Bone marrow (tissue), 2 donors: ENCODE measurements around the gene SFTPA1.
"Not testable (repeated sequence)": the region's sequence is repeated elsewhere in the genome, so short reads cannot be mapped to it uniquely, and the experiment has no call there.

Experiments used
- DNase-seq, 2 donors: peaks; one replicate each; lab custom pipeline; 2025; lab: John Stamatoyannopoulos, UW

Gene SFTPA1

GRCh38 chr10:79610601-79611191 lies at the start of gene SFTPA1:
Gene SFTPA1, plus strand, starts transcription at chr10:79610939. Its CDS starts 887 bp downstream, at chr10:79611826.
- DNase-seq, result no peak

GRCh38 chr10:79561257-79561656 lies 49.5 kb upstream of the SFTPA1 start:
- no peak for DNase-seq

DNA sequence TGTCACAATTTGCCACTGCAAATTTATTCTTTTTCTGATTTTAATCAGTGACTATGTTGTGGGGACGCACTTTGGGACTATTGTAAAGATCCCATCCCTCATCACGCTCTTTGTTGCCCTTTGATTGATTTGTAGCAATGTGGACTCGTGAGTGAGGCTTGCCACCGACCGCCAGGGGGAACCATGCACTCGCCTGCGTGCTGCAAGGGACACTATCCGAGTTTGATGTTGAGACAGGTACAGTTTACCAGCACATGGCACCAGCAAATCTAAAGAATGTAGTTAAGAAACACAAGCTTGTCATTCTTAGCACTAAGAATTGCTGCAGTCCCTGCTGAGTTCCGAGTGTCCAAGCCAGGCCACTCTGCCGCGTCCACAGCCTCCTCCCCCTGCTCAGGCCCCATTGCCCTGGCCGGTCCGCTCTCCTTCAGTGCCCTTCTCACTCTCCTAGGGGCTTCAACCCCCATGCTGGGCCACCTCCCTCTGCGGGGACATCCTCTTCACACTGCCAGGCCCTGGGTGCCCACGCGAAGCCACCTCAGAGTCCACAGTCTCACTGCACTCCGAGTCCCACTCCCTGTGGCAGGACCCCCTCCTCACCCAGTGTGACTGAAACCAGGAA lies 48.5 kb upstream of the SFTPA1 start:
- DNase-seq, result no peak

DNA sequence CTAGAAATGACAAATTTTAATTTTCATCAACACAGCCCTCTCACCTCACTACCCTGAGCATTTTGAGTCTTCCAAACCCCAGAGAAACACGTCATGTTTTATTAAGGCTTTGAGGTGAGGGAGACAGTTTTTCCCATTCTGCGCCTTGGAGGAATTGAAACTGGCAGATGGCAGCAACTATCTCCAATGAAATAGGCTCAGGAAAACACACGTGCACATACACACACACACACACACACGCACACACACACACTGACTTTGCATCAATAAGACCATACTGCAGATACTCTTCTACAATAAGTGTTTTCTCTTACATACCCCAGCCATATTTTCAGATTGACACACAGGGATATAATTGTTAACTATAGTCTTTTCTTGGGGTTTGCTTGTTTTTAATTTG lies 47.3 kb upstream of the SFTPA1 start:
- DNase-seq, result no peak

DNA sequence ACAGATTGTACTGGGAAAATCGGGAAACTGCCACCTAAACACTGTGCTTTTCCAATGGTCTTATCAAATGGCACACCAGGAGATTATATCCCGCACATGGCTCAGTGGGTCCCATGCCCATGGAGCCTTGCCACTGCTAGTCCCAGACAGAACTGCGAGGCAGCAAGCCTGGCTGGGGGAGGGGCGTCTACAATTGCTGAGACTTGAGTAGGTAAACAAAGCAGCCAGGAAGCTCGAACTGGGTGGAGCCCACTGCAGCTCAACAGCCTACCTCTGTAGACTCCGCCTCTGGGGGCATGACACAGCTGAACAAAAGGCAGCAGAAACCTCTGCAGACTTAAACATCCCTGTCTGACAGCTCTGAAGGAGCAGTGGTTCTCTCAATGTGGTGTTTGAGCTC lies 40.1 kb upstream of the SFTPA1 start:
- DNase-seq, result not testable (repeated sequence)

GRCh38 chr10:79579361-79579760 lies 31.4 kb upstream of the SFTPA1 start:
- no peak for DNase-seq

- no peak for DNase-seq
Measured at GRCh38 chr10:79581044-79581443, 29.7 kb upstream of the SFTPA1 start.

DNA sequence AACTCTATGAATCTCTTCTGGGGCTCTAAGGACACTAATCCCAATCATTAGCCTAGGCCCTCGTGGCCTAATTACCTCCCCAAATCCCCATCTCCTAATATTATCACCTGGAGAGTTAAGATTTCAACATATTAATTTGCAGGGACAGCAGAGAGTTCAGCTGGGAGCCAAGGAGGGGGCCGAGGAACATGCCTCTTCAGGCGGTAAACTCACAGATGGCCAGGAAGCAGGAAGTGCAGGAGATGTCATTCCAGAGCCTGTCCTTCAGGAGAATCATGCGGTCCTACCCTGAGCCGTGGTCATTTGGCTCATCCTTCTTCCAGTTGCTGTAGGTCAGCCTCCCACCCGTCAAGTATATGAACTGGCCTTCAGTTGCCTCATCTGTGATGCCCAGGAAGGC lies 28.6 kb upstream of the SFTPA1 start:
- no peak for DNase-seq

DNA sequence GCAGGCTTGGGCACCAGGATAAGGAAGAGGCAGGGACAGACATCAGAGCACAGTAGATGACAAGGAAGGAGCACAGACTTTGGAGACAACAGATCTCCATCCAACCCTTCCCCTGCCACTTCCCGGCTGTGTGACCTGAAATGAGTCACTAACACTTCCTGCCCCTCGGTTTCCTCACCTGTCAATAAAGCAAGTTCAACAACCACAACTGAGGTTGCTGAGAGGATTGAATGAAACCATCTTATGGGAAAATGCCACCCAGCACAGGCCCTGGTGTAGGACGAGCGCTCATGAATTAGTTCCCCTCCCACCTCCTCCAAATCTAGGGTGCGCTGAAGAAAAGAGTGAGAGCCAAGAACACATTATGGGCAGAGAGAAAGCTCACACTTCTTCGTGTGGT lies 27.8 kb upstream of the SFTPA1 start:
- DNase-seq, result not testable (repeated sequence)

GRCh38 chr10:79583488-79584024 lies 27.2 kb upstream of the SFTPA1 start:
- DNase-seq, result no peak

- DNase-seq, result no peak
Measured at GRCh38 chr10:79585870-79586527, 24.7 kb upstream of the SFTPA1 start.

GRCh38 chr10:79586933-79587332 lies 23.8 kb upstream of the SFTPA1 start:
- DNase-seq, result no peak

- no peak for DNase-seq
Measured at GRCh38 chr10:79588800-79589199, 21.9 kb upstream of the SFTPA1 start.

DNA sequence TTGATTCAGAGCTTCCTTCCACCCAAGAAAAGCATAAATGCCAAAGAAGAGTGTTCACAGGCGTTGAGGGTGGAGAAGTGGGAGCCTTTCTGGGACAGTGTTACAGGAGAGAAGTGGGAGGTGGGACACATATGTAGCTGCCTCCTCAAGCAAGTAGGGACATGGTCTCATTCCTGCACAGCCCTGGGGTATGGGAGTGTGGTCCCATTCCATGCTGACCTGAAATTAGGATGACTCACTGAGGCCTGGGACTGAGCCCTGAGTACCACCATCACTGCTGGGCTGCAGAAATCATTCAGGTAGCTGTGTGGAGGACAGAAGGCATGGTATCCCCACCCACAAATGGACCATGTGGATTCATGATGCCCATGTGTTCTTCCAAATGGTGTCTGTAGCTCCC lies 17.4 kb upstream of the SFTPA1 start:
- DNase-seq, result no peak

GRCh38 chr10:79594565-79594964 lies 16.2 kb upstream of the SFTPA1 start:
- DNase-seq, result not testable (repeated sequence)

DNA sequence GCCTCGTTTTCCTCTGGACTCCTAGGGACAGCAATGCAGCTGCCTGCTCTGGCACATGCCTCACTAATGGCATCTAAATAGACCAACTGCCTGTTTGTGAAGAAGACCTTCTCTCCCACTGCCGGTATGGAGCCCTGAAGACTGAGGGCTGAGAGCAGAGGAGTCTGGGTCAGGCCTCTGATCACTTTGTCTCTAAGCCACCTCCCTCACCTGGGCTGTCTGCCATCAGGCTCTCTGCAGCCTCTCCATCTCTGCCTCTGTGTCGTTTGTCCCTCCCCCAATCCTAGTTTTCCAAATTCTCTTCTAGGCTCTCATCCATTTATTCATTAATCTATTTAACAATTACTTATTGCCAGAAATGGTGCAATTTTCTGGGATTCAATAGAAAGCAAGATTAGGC lies 15.2 kb upstream of the SFTPA1 start:
- no peak for DNase-seq

GRCh38 chr10:79599644-79600043 lies 11.1 kb upstream of the SFTPA1 start:
- DNase-seq, result not testable (repeated sequence)

DNA sequence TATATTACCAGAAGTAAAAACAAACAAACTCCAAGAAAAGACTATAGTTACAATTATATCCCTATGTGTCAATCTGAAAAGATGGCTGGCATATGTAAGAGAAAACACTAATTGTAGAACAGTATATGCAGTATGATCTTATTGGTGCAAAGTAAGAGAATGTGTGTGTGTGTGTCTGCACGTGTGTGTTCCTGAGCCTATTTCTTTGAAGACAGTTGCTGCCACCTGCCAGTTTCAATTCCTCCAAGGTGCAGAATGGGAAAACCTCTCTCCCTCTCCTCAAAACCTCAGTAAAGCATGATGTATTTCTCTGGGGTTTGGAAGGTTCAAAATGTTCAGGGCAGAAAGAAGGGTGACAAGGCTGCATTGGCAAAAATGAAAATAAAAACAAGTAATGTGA lies 8.8 kb upstream of the SFTPA1 start:
- no peak for DNase-seq

DNA sequence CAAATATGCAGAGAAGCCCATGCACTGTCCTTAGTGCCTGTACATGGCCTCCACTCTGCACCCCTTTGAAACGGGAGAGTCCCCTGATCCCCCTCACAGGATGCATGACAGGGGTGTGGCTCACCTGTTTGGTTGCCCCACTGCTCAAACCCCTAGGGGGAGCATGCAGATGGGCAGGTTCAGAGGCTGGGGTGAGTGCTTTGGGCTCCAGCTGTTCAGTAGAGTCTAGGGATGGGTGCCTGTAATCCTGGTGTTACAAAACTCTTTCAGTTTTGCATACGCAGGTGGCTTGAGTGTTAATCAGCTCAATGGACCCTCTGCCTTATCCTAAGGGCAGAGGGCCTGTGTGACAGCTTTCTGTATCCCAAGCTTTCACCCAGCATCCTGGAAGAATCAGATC lies 7.8 kb upstream of the SFTPA1 start:
- no peak for DNase-seq

- no peak for DNase-seq
Measured at GRCh38 chr10:79604294-79604693, 6.4 kb upstream of the SFTPA1 start.

GRCh38 chr10:79605308-79605707 lies 5.4 kb upstream of the SFTPA1 start:
- no peak for DNase-seq

GRCh38 chr10:79608505-79609375 lies 2.0 kb upstream of the SFTPA1 start:
- DNase-seq, result no peak
